SJCRH30 (cell line): ENCODE results near the gene TEX13C. TPM values are rescaled to one million over a fixed set of nuclear protein-coding genes. Genes with fewer than 3 reads are reported as not detected.
"Not testable (repeated sequence)": the region's sequence is repeated elsewhere in the genome, so short reads cannot be mapped to it uniquely, and the experiment has no call there.

ENCODE experiments used
- DNase-seq, 2 experiments: peaks; one replicate each; pipeline ENCODE4 v3.0.0-alpha.2; 2015 to 2020
- H3K27ac ChIP-seq: fragments of 250-450 bp; sonication (Bioruptor Pico); 2 replicates; pipeline ENCODE4 v1.5.1; 2020; ENCODE audit warnings: mild to moderate bottlenecking, moderate library complexity
- H3K27me3 ChIP-seq: fragments of 250-450 bp; sonication (Bioruptor Pico); 2 replicates; pipeline ENCODE4 v1.5.1; 2020; ENCODE audit warnings: mild to moderate bottlenecking, moderate library complexity
- H3K36me3 ChIP-seq: fragments of 250-450 bp; sonication (Bioruptor Pico); 2 replicates; pipeline ENCODE4 v1.5.1; 2020; ENCODE audit warnings: mild to moderate bottlenecking, moderate library complexity
- H3K4me1 ChIP-seq: fragments of 250-450 bp; sonication (Bioruptor Pico); 2 replicates; pipeline ENCODE4 v1.5.1; 2020; ENCODE audit warnings: mild to moderate bottlenecking, moderate library complexity
- H3K4me3 ChIP-seq: fragments of 250-450 bp; sonication (Bioruptor Pico); 2 replicates; pipeline ENCODE4 v1.5.1; 2020; ENCODE audit warnings: mild to moderate bottlenecking, moderate library complexity
- H3K9me3 ChIP-seq: fragments of 250-450 bp; sonication (Bioruptor Pico); replicated peaks from 2 replicates; pipeline ENCODE4 v1.5.1; 2020; ENCODE audit warnings: mild to moderate bottlenecking, moderate library complexity
- total RNA-seq: library from RNA; depleted of rRNA; stranded (reverse); fragments of >200 nt; shearing (Covaris generic); gene quantifications from 2 replicates; pipeline ENCODE4 v1.2.3, GENCODE V29; 2014; rRNA removed

The TEX13C gene
- total RNA-seq = 0.02 TPM in 1 of 2 replicates, not detected in the other

- Histone ChIP-seq H3K4me3 (no peak within 1 kb of the TSS), H3K4me1 (no peaks in the 10 kb centered on the region), H3K27me3 (no peaks in the 10 kb centered on the region), H3K27ac (no peak within 1 kb of the TSS), H3K36me3 (no peaks in the 10 kb centered on the region), H3K9me3 (no peaks in the 10 kb centered on the region)
- no peak for DNase-seq
Observed at GRCh38 chrX:125319646-125320521, at the start of gene TEX13C. TSS of gene TEX13C (plus strand) at chrX:125319871. CDS start at chrX:125320120, 249 bp downstream.

- no peaks in the 10 kb centered on the region for H3K9me3 ChIP-seq
- DNase-seq = no peak
- H3K36me3 ChIP-seq = no peaks in the 10 kb centered on the region
- H3K27me3 ChIP-seq = no peaks in the 10 kb centered on the region
- no peak overlapping the region for H3K27ac ChIP-seq
- H3K4me1 ChIP-seq = no peaks in the 10 kb centered on the region
- no peak overlapping the region for H3K4me3 ChIP-seq
Observed at GRCh38 chrX:125287282-125287681, 32.4 kb upstream of the TEX13C start.

GRCh38 chrX:125288343-125288742, 31.3 kb upstream of the TEX13C start:
- Histone ChIP-seq H3K4me3 (no peak overlapping the region), H3K36me3 (no peaks in the 10 kb centered on the region), H3K27me3 (no peaks in the 10 kb centered on the region), H3K4me1 (no peaks in the 10 kb centered on the region), H3K9me3 (no peaks in the 10 kb centered on the region), H3K27ac (no peak overlapping the region)
- DNase-seq = no peak

GRCh38 chrX:125289209-125289608, 30.5 kb upstream of the TEX13C start:
- Histone ChIP-seq H3K27ac (no peak overlapping the region), H3K36me3 (no peaks in the 10 kb centered on the region), H3K9me3 (no peaks in the 10 kb centered on the region), H3K27me3 (no peaks in the 10 kb centered on the region), H3K4me3 (no peak overlapping the region), H3K4me1 (no peaks in the 10 kb centered on the region)
- no peak for DNase-seq

- Histone ChIP-seq H3K27ac (no peak overlapping the region), H3K9me3 (no peaks in the 10 kb centered on the region), H3K4me3 (no peak overlapping the region), H3K4me1 (no peaks in the 10 kb centered on the region), H3K27me3 (no peaks in the 10 kb centered on the region), H3K36me3 (no peaks in the 10 kb centered on the region)
- DNase-seq = no peak
Observed at GRCh38 chrX:125289920-125290319, 29.8 kb upstream of the TEX13C start.

- no peaks in the 10 kb centered on the region for H3K4me1 ChIP-seq
- no peaks in the 10 kb centered on the region for H3K9me3 ChIP-seq
- H3K36me3 ChIP-seq = no peaks in the 10 kb centered on the region
- no peak overlapping the region for H3K27ac ChIP-seq
- H3K27me3 ChIP-seq = no peaks in the 10 kb centered on the region
- no peak for DNase-seq
- no peak overlapping the region for H3K4me3 ChIP-seq
Observed at GRCh38 chrX:125291124-125291523, 28.5 kb upstream of the TEX13C start.

GRCh38 chrX:125293850-125294780, 25.6 kb upstream of the TEX13C start:
- Histone ChIP-seq H3K27me3 (no peaks in the 10 kb centered on the region), H3K27ac (no peak overlapping the region), H3K4me3 (no peak overlapping the region), H3K36me3 (no peaks in the 10 kb centered on the region), H3K9me3 (no peaks in the 10 kb centered on the region), H3K4me1 (no peaks in the 10 kb centered on the region)
- no peak for DNase-seq

GRCh38 chrX:125295337-125295736, 24.3 kb upstream of the TEX13C start:
- H3K27me3 ChIP-seq = no peaks in the 10 kb centered on the region
- no peak for DNase-seq
- H3K9me3 ChIP-seq = no peaks in the 10 kb centered on the region
- no peak overlapping the region for H3K27ac ChIP-seq
- H3K4me3 ChIP-seq = no peak overlapping the region
- H3K4me1 ChIP-seq = no peaks in the 10 kb centered on the region
- no peaks in the 10 kb centered on the region for H3K36me3 ChIP-seq

- H3K27me3 ChIP-seq = no peaks in the 10 kb centered on the region
- no peak overlapping the region for H3K4me3 ChIP-seq
- DNase-seq = no peak
- H3K9me3 ChIP-seq = no peaks in the 10 kb centered on the region
- no peak overlapping the region for H3K27ac ChIP-seq
- H3K36me3 ChIP-seq = no peaks in the 10 kb centered on the region
- H3K4me1 ChIP-seq = no peaks in the 10 kb centered on the region
Observed at GRCh38 chrX:125298871-125299270, 20.8 kb upstream of the TEX13C start.

GRCh38 chrX:125306335-125306866, 13.3 kb upstream of the TEX13C start:
- Histone ChIP-seq H3K27me3 (no peaks in the 10 kb centered on the region), H3K27ac (no peak overlapping the region), H3K36me3 (no peaks in the 10 kb centered on the region), H3K4me3 (no peak overlapping the region), H3K9me3 (no peaks in the 10 kb centered on the region), H3K4me1 (no peaks in the 10 kb centered on the region)
- DNase-seq = no peak

GRCh38 chrX:125308653-125309052, 11.0 kb upstream of the TEX13C start:
- Histone ChIP-seq H3K4me1 (no peaks in the 10 kb centered on the region), H3K9me3 (no peaks in the 10 kb centered on the region; the same call in 1 of the 2 replicates), H3K27ac (no peak overlapping the region), H3K36me3 (no peaks in the 10 kb centered on the region), H3K27me3 (no peaks in the 10 kb centered on the region), H3K4me3 (no peak overlapping the region)
- DNase-seq = no peak

GRCh38 chrX:125319166-125319565, 505 bp upstream of the TEX13C start:
- not testable (repeated sequence) for DNase-seq, H3K9me3 ChIP-seq, H3K27ac ChIP-seq, H3K4me3 ChIP-seq, H3K4me1 ChIP-seq, H3K36me3 ChIP-seq, H3K27me3 ChIP-seq

- Histone ChIP-seq H3K4me1 (no peaks in the 10 kb centered on the region), H3K27ac (no peak overlapping the region), H3K27me3 (no peaks in the 10 kb centered on the region), H3K9me3 (no peaks in the 10 kb centered on the region), H3K36me3 (no peaks in the 10 kb centered on the region), H3K4me3 (no peak overlapping the region)
- DNase-seq = no peak
Observed at GRCh38 chrX:125322431-125322830, 2.8 kb downstream of the TEX13C start.

- Histone ChIP-seq H3K4me3 (no peak overlapping the region), H3K9me3 (no peaks in the 10 kb centered on the region), H3K4me1 (no peaks in the 10 kb centered on the region), H3K27ac (no peak overlapping the region), H3K36me3 (no peaks in the 10 kb centered on the region), H3K27me3 (no peaks in the 10 kb centered on the region)
- DNase-seq = no peak
Observed at GRCh38 chrX:125326599-125326998, 6.9 kb downstream of the TEX13C start.

GRCh38 chrX:125327891-125328290, 8.2 kb downstream of the TEX13C start:
- H3K27me3 ChIP-seq = no peaks in the 10 kb centered on the region
- H3K4me1 ChIP-seq = no peaks in the 10 kb centered on the region
- H3K27ac ChIP-seq = no peak overlapping the region
- no peaks in the 10 kb centered on the region for H3K9me3 ChIP-seq
- DNase-seq = no peak
- H3K4me3 ChIP-seq = no peak overlapping the region
- no peaks in the 10 kb centered on the region for H3K36me3 ChIP-seq
